Endothelial cell of umbilical vein (primary cell): Measurements from ENCODE around the gene TAF3. TPM values are rescaled to one million over a fixed set of nuclear protein-coding genes. Genes with fewer than 3 reads are reported as not detected.

Experiments
- BruUV-seq: library from RNA; stranded (reverse); fragments of 400-500 nt; replicated peaks from 2 replicates; lab custom pipeline; 2021; lab: Mats Ljungman, UMichigan
- CTCF ChIA-PET: fragments of 300-600, 350-600 bp; sonication (Branson Sonifier 250); formaldehyde crosslinking; loops from one replicate; lab custom pipeline; 2021; ENCODE audit warnings: antibody characterized with exemption, inconsistent platforms; lab: Charles Lee
- POLR2A ChIA-PET: fragments of 300-600, 350-600 bp; sonication (Branson Sonifier 250); formaldehyde crosslinking; loops from one replicate; lab custom pipeline; 2021; ENCODE audit warnings: antibody characterized with exemption, inconsistent platforms; lab: Charles Lee
- DNase-seq: peaks from one replicate; pipeline ENCODE4 v3.0.0-alpha.2; 2011; ENCODE audit warnings: low read depth, low spot score
- FAIRE-seq: peaks from 2 replicates; lab custom pipeline; 2011; peaks lifted over from hg19 to GRCh38; lab: Jason Lieb, UNC
- H2AFZ ChIP-seq: 2 replicates; pipeline ENCODE4 v1.6.0; 2012; ENCODE audit warnings: low read depth, low read length, control low read depth, inconsistent platforms
- H3K27ac ChIP-seq: 2 replicates; pipeline ENCODE4 v1.5.1; 2011; ENCODE audit warnings: low read depth, mild to moderate bottlenecking, control low read depth, low read length, moderate library complexity; ENCODE audit not compliant: insufficient read depth
- H3K27me3 ChIP-seq, 2 experiments: 2 replicates each; pipeline versions ENCODE4 v1.6.0 to v1.6.1; 2011; ENCODE audit warnings: low read length in 2 of 2, mixed read lengths in 1 of 2; ENCODE audit not compliant: control insufficient read depth in 2 of 2, insufficient read depth in 2 of 2
- H3K36me3 ChIP-seq, 2 experiments: 2 replicates in 1 of 2; 3 replicates in 1 of 2; pipeline ENCODE4 v1.5.1; 2011; ENCODE audit warnings: low read length in 2 of 2, mild to moderate bottlenecking in 1 of 2, moderate library complexity in 1 of 2; ENCODE audit not compliant: control insufficient read depth in 2 of 2, insufficient read depth in 2 of 2; ENCODE audit errors: extremely low read depth in 1 of 2
- H3K4me1 ChIP-seq: 3 replicates; pipeline ENCODE4 v1.5.1; 2011; ENCODE audit warnings: mild to moderate bottlenecking, low read length; ENCODE audit not compliant: control insufficient read depth, insufficient read depth; ENCODE audit errors: extremely low read depth
- H3K4me2 ChIP-seq: 2 replicates; pipeline ENCODE4 v1.6.1; 2011; ENCODE audit warnings: low read length, control low read depth, mixed read lengths; ENCODE audit not compliant: insufficient read depth
- H3K4me3 ChIP-seq, 3 experiments: fragments of 200-600 bp in 1 of 3; sonication (generic), shearing (Covaris generic) in 1 of 3; replicated peaks in 1 of 3; 2 replicates each; pipeline ENCODE4 v1.5.1; 2011 to 2016; ENCODE audit warnings: control low read depth in 3 of 3, low read length in 3 of 3, mild to moderate bottlenecking in 2 of 3, inconsistent platforms in 1 of 3, low read depth in 1 of 3, moderate library complexity in 1 of 3; ENCODE audit not compliant: insufficient read depth in 1 of 3
- H3K79me2 ChIP-seq: 2 replicates; pipeline ENCODE4 v1.6.0; 2012; ENCODE audit warnings: low read length, inconsistent platforms; ENCODE audit not compliant: control insufficient read depth, insufficient read depth
- H3K9ac ChIP-seq: replicated peaks from 2 replicates; pipeline ENCODE3; 2011; ENCODE audit warnings: low read length, control low read depth; ENCODE audit not compliant: insufficient read depth; ENCODE audit errors: extremely low read depth
- H3K9me1 ChIP-seq: replicated peaks from 3 replicates; pipeline ENCODE4 v1.6.0; 2011; ENCODE audit warnings: mild to moderate bottlenecking, low read length; ENCODE audit not compliant: control insufficient read depth, insufficient read depth; ENCODE audit errors: extremely low read depth
- H3K9me3 ChIP-seq: replicated peaks from 2 replicates; pipeline ENCODE4 v1.5.1; 2012; ENCODE audit warnings: low read length, inconsistent platforms; ENCODE audit not compliant: control insufficient read depth, insufficient read depth
- H4K20me1 ChIP-seq: replicated peaks from 2 replicates; pipeline ENCODE3; 2011; ENCODE audit warnings: mild to moderate bottlenecking, low read length; ENCODE audit not compliant: control insufficient read depth, insufficient read depth; ENCODE audit errors: extremely low read depth
- EZH2 ChIP-seq: IDR thresholded peaks from 2 replicates; pipeline ENCODE4 v1.6.1; 2012; ENCODE audit warnings: borderline replicate concordance, low read depth, mild to moderate bottlenecking, moderate library complexity, low read length, inconsistent platforms; ENCODE audit not compliant: severe bottlenecking
- FOS ChIP-seq: IDR thresholded peaks from 2 replicates; pipeline ENCODE4 v1.6.1; 2011; ENCODE audit warnings: mild to moderate bottlenecking, low read length, moderate library complexity, borderline replicate concordance; ENCODE audit not compliant: insufficient read depth
- GATA2 ChIP-seq: IDR thresholded peaks from 2 replicates; pipeline ENCODE4 v1.7.0; 2011; ENCODE audit warnings: low read depth, mild to moderate bottlenecking, moderate library complexity, mixed read lengths, low read length; ENCODE audit not compliant: insufficient read length, insufficient read depth
- dilution Hi-C: fragments of 300-500 bp; cut with MboI; formaldehyde crosslinking; loops from one replicate; pipeline ENCODE4 v1.15.0; 2019; ENCODE audit warnings: low sequenced_read_pairs; ENCODE audit not compliant: extremely low pct_ligation_motif_present
- intact Hi-C: fragments of 100-400 bp; cut with micrococcal nuclease; formaldehyde crosslinking; loops from one replicate; pipeline ENCODE4 v1.10.0; 2022
- polyA plus RNA-seq, 4 experiments: library from polyadenylated mRNA; depleted of rRNA in 3 of 4; stranded (reverse) in 3 of 4; unstranded in 1 of 4; fragments of >200 nt; gene quantifications; 2 replicates each; pipeline versions ENCODE4 v1.2.1 to v1.2.3, GENCODE V29; 2011 to 2012; ENCODE audit warnings: missing spikeins in 1 of 4
- total RNA-seq: library from RNA; stranded (reverse); gene quantifications from 2 replicates; pipeline ENCODE4 v1.2.3, GENCODE V29; 2021
- TF ChIP-seq, protein P1 (sequence below), 2 donors: IDR thresholded peaks; 1 replicate in 1 of 2; 2 replicates in 1 of 2; pipeline ENCODE4 v1.5.1; 2011; ENCODE audit warnings: low read length in 2 of 2, mild to moderate bottlenecking in 2 of 2, moderate library complexity in 2 of 2, control low read depth in 1 of 2, inconsistent platforms in 1 of 2, low read depth in 1 of 2; ENCODE audit not compliant: insufficient read depth in 1 of 2; ENCODE audit errors: extremely low read depth in 1 of 2
- TF ChIP-seq, protein P2 (sequence below): IDR thresholded peaks from 2 replicates; pipeline ENCODE4 v1.6.1; 2011; ENCODE audit not compliant: insufficient read depth, insufficient read length

Gene TAF3
- total and polyA plus RNA-seq, 2 donors (not counting 3 experiments of a cell fraction or from before 2014, with no cell fraction given), result 2.4 to 10.5 TPM

DNA sequence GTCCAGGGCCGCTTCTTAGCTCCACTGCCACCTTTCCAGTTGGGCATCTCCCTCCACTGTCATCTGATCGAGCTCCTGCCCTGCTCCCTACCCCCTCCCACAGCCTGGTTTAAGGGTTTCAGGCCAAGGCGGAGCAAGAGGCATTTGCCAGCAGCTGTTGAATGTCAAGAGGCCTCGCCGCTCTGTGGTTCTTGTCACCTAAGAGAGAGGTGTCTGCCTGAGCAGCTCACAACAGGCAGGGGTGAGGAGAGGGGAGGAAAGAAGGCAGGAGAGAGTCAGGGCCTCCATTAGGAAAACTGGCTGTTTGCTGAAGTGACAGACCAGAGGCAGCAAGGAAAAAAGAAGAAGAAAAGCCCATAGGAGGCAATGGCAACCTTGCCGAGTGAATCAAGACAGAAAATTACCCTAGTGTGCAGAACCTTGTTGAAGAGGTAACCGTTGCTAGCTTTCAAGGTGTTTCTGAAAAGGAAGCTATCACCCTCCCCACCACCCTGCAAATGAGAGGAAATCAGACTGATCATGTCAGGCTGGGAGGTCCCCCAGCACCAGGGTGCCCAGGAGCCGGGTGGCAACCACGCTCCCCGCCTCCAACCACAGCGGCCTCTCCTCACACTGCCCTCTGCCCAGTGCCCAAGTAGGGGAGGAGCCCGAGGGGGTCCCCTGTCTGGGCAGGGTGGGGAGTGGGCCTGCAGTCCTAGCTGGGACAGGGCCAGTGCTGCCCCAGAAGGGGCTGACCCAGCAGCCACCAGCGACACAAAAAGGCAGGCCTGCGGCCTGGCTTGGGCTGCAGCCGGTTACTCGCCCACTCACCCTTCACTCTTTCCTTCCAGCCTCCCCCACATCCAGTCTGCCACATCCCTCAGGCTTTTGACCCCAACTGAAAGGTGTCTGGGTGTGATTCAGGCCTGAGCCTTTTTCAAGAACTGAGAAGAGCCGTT, 243.2 kb downstream of the TAF3 start:
- peak overlapping the region; percentile 78 for H3K4me2 ChIP-seq
- H3K27me3 ChIP-seq, result no peaks in the 10 kb centered on the region
- POLR2A ChIA-PET, result interaction anchor here (1.1 kb wide), 1 partner anchor 14 kb away, joined by 5 read pairs; no protein-coding TSS in a partner anchor
- H3K79me2 ChIP-seq, result peaks cover 80% of the 10 kb centered on the region
- peak overlapping the region; percentile 12 for H3K9ac ChIP-seq
- no peaks in the 10 kb centered on the region for H3K9me3 ChIP-seq
- H2AFZ ChIP-seq, result no peak overlapping the region
- no peaks in the 10 kb centered on the region for H4K20me1 ChIP-seq
- peaks cover 0 to 27% of the 10 kb centered on the region in 2 experiments for H3K36me3 ChIP-seq
- H3K4me3 ChIP-seq, result peak overlapping the region in 2 of 3 experiments; percentile 50 to 95
- FAIRE-seq (peak; percentile 4), DNase-seq (peak; percentile 71)
- CTCF ChIA-PET, result interaction anchor here (1.3 kb wide), 1 partner anchor 1148 kb away, joined by 6 read pairs; no protein-coding TSS in a partner anchor
- intact Hi-C loops (no loop called here), dilution Hi-C loops (no loop called here)
- TF ChIP-seq, protein P1, sequence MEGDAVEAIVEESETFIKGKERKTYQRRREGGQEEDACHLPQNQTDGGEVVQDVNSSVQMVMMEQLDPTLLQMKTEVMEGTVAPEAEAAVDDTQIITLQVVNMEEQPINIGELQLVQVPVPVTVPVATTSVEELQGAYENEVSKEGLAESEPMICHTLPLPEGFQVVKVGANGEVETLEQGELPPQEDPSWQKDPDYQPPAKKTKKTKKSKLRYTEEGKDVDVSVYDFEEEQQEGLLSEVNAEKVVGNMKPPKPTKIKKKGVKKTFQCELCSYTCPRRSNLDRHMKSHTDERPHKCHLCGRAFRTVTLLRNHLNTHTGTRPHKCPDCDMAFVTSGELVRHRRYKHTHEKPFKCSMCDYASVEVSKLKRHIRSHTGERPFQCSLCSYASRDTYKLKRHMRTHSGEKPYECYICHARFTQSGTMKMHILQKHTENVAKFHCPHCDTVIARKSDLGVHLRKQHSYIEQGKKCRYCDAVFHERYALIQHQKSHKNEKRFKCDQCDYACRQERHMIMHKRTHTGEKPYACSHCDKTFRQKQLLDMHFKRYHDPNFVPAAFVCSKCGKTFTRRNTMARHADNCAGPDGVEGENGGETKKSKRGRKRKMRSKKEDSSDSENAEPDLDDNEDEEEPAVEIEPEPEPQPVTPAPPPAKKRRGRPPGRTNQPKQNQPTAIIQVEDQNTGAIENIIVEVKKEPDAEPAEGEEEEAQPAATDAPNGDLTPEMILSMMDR (IDR thresholded peaks at IDR 0.05; ENCODE audit: extremely low read depth in 1 of 2, insufficient read depth in 1 of 2, low read depth in 1 of 2, low read length in 2 of 2), result no peak
- no peak for TF ChIP-seq FOS
- no peak for TF ChIP-seq GATA2
- TF ChIP-seq EZH2, result no peak
- TF ChIP-seq, protein P2, sequence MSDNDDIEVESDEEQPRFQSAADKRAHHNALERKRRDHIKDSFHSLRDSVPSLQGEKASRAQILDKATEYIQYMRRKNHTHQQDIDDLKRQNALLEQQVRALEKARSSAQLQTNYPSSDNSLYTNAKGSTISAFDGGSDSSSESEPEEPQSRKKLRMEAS, result no peak
- BruUV-seq, result no TSS peak
- H3K9me1 ChIP-seq, result no peaks in the 10 kb centered on the region
- H3K4me1 ChIP-seq, result peaks cover 83% of the 10 kb centered on the region
- peak overlapping the region; percentile 83 for H3K27ac ChIP-seq
